GM18870 (cell line): Measurements from ENCODE around the gene IDH3A.

Experiments
- ATAC-seq: cut with Tn5 transposase; IDR thresholded peaks from one replicate; pipeline ENCODE4 v1.9.1; 2021; ENCODE audit warnings: moderate library complexity; ENCODE audit not compliant: unreplicated experiment

The IDH3A gene

DNA sequence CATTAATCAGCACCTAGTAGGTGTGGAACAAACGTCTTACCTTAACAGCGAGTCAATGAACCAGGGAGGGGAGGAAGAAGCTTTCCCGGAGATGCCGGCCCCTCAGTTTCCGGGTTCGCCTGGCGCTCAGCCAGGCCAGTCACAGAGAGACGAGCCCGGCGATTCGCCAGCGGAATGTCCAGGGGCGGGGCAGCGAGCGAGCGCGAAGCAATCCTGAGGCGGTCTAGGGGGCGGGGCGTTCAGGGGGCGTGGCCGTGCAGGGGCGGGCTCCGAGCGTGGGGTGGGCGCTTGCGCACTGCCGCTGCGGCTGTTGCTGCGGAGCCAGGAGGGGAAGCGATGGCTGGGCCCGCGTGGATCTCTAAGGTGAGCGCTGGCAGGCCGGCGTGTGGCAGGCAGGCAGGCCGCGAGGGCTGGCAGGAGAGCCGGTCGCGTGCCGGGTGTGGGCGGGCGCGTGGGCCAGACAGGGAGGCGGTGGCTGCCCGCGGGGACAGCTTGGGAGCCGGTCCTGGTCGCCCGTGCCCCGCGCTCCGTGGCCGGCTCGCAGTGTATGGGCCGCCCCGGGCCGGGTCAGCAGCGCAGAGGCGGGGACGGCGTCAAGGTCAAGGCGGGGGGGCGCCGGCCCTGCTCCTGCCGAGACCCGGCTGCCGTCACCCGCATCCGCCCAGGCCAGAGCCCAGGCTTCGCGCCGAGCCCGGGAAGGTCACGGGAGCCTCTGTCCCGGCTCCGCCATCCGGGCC lies at the start of gene IDH3A:
Gene IDH3A (plus strand): TSS at position 295 of the 737 bp plus-strand sequence. CDS start 42 bp downstream, at position 337.
- peak; percentile 56 for ATAC-seq

- no peak for ATAC-seq
These were observed 48.3 kb upstream of the IDH3A start for GRCh38 chr15:78100886-78101285.

DNA sequence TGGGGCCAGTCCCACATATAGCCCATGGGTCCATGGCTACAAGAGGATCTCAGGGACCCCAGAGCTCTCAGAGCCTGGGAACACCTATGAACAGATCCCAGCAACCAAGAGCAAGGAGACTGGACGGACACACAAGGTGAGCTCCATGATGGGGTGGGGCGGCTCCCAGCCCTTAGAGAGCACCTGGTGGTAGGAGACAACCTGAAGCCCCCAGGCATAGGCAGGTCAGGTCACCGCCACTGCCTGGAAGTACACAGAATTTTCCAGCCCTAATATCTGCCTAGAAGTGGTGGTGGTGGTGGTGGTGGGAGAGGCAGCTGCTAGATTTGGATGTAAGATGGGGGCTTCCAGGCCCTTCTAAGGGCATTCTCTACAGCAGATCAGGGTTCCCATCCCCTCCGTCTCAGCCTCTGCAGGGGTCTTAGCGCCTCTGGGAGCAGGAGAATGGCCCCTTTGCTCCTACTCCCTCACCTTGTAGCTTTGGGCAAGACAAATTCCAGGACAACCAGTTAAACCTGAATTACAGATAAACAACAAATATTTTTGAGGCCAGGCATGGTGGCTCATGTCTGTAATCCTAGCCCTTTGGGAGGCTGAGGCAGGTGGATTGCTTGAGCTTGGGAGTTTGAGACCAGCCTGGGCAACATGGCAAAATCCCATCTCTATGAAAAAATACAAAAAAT lies 47.6 kb upstream of the IDH3A start:
- ATAC-seq, result no peak

DNA sequence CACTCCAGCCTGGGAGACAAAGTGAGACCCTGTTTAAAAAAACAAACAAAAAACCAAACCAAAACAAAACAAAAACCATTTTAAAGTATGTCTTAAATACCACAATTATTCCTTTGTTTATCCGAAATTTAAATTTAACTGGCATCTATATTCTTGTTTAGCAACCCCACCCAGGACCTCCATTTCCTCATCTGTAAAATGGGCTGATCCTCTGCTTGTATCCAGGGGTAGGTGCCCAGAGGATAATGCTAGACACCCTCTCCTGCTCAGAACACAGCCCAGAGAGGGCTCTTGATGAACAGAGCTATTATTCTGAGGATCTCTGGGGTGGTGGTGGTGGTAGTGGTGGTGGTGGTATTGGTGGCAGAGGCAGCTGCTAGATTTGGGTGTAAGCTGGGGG lies 47.0 kb upstream of the IDH3A start:
- ATAC-seq, result no peak

- no peak for ATAC-seq
These were observed 46.4 kb upstream of the IDH3A start for GRCh38 chr15:78102741-78103140.

DNA sequence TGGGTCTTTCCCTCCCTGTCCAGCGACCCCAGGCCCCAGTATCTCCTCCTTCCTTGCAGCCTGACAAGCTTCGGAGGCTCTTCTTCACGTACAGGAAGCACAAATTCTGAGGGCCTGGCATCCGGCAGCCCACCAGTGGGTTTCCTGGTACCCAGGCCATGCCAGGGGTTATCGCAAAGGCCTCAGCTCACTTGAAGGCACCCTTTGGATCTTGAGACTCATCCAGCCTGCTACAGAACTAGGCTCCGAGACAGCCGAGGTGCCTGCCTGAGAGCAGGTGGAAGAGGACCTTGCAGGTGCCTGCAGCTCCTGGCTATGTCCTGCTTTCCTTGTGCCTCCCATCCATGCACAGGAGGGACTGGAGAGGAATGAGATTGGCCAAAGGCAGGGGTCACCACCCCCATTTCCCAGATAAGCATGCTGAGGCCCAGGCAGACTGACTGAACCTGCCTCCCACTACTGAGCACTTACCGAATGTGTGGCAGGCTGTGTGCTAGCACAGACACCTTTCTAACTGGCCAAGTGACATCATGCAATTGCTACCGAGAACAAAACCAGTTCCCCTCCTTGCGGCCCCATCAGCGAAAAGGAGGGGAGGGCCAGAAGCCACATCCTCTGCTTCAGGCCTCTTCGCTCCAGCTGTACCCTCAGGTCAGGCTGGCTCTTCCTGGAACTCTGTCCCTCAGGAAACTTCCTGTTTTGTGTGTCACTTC lies 45.6 kb upstream of the IDH3A start:
- ATAC-seq, result peak; percentile 78

DNA sequence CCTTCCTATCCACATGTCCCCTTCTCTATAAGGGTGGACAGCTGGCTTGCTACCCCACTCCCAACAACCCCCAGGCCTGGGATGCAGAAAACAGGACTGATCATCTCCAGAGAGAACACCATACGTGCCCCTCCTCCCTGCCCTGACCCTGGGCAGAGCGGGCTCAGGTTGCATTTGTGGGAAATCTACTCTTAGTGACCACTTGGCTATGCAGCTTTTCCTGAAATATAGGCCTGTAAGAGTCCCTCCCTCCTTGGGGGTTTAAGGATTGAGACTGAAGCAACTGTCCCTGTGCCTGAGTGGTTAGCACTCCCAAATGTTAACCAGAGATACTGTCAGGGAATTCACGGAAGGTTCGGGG lies 45.1 kb upstream of the IDH3A start:
- no peak for ATAC-seq

GRCh38 chr15:78104566-78105475 lies 44.3 kb upstream of the IDH3A start:
- no peak for ATAC-seq

DNA sequence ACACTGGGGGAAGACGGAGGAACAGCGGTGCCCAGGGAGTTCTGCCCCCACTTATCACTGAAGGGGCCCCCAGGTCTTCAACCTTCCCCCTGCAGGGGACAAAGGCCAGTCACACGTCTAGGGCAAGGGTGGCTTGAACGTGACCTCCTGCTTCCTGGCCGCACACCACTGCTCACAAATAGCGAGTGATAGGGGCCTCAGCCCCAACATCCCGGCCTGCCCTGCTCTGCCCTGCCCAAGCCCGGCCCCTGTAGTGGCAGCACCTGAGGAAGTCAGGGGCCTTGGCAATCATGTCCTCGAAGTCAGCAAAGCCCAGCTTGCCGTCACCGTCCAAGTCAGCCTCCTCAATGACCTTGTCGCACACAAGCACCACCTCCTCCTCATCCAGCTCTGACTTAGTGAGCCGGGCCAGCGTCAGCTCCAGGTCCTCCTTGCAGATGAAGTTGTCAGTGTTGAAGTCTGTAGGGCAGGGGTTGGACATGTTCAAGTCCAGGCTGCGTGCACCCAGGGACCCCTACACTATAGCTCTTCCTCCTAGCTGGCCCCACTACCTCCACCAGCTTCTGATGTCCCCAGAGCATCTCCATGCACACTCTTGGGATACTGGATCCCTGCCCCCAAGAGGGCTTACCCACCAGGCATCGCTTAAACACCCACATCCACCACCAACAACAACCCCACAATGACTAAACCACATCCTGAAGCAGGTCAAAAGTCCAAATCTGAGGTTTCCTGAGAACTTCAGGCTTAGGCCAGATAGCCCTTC lies 43.5 kb upstream of the IDH3A start:
- ATAC-seq, result no peak

DNA sequence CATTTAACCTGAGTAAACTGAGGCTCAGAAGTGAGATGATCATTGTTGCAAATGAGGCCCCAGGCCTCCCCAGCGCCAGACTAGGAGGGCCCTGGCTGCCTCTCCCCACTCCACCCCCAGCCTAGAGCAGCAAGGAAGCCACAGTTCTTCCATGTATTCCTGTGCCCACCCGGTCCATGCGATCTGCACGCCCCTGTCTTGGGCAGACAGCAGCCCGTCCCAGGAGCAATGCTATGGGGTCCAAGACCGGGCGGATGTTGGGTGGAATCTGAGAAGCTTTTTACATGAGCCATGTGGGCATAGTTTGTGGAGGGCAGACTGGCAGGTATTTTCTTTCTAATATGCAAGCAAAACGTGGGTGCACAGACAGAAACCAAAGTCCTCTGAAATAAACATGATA lies 41.7 kb upstream of the IDH3A start:
- ATAC-seq, result no peak

- ATAC-seq, result no peak
These were observed 40.7 kb upstream of the IDH3A start for GRCh38 chr15:78108300-78109084.

- ATAC-seq, result no peak
These were observed 40.0 kb upstream of the IDH3A start for GRCh38 chr15:78109156-78109555.

GRCh38 chr15:78110096-78110495 lies 39.1 kb upstream of the IDH3A start:
- no peak for ATAC-seq

GRCh38 chr15:78110916-78111475 lies 38.2 kb upstream of the IDH3A start:
- no peak for ATAC-seq

- ATAC-seq, result no peak
These were observed 37.4 kb upstream of the IDH3A start for GRCh38 chr15:78111788-78112187.

GRCh38 chr15:78112551-78112950 lies 36.6 kb upstream of the IDH3A start:
- ATAC-seq, result no peak

DNA sequence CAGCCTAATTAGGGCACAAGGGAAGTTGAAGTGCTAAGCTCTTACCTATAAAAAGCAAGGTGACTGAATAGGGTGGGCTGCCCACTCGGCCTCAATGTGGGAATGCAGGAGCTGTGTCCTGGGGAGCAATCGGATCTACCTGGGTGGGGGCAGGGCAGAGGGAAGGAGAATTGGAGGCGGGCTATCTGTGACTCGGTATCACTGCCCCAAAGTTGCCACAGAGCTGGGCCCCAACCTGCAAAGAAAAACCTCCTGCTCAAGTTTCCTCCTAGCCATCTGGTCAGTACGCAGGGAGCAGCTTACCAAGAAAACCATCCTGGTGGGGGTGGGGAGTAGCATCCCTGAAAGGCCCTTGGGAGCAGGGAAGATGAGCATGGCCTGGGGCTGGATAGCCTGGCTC lies 28.6 kb upstream of the IDH3A start:
- ATAC-seq, result no peak

DNA sequence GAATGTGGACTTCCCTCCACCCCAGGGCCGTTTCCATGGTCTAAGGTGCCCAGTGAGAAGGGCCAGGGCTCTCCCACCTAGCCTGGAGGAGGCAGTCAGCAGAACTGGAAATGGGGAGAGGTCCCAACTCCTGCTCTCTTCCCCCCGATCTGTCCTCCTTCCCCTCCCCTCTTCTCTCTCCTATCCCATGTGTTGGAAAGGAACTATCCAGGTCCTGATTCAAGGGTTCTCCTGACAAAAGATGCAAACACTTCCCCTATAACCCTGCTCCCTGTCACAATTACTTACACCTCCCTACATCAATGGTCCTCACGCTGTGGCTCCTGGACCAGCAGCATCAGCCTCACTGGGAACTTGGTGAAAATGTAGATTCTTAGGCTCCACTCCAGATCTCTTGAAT lies 23.9 kb upstream of the IDH3A start:
- no peak for ATAC-seq

DNA sequence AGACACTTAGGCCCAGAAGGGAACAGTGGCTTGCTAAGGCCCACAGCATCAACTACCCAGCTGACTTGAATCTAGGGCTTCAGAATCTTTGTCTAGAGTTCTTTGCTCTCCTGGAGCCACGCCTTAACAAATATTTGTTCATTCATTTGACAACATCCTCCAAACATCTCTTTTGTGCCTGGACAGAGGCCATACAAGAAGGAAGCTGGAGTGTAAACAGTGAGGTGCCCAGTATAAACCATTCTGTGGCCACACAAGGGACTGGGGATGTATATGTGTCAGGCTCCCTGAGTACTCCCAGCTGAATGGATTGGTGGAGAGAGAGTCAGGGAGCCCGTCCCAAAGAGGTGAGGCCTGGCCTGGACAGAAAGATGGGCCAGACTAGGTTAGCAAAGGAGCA lies 21.3 kb upstream of the IDH3A start:
- ATAC-seq, result no peak
